Neural crest cell (in vitro differentiated cells): ENCODE results near the gene GFRA1. TPM values are rescaled to one million over a fixed set of nuclear protein-coding genes. Genes with fewer than 3 reads are reported as not detected.

Experiments used
- DNase-seq: peaks from one replicate; pipeline ENCODE4 v3.0.0; 2021; ENCODE audit warnings: low read depth, mixed read lengths, low spot score
- H3K27ac Mint-ChIP-seq: one replicate; pipeline ENCODE4 v1.8.0; 2021; ENCODE audit warnings: mild to moderate bottlenecking, mixed read lengths; ENCODE audit not compliant: unreplicated experiment
- H3K27me3 Mint-ChIP-seq: 2 replicates; pipeline ENCODE4 v1.8.0; 2021; ENCODE audit warnings: low read depth, mild to moderate bottlenecking, mixed read lengths
- H3K36me3 Mint-ChIP-seq: 2 replicates; pipeline ENCODE4 v1.8.0; 2021; ENCODE audit warnings: low read depth, mild to moderate bottlenecking, mixed read lengths
- H3K4me1 Mint-ChIP-seq: 2 replicates; pipeline ENCODE4 v1.8.0; 2021; ENCODE audit warnings: mixed read lengths
- H3K4me3 Mint-ChIP-seq: one replicate; pipeline ENCODE4 v1.8.0; 2021; ENCODE audit warnings: mild to moderate bottlenecking, mixed read lengths
- H3K9me3 Mint-ChIP-seq: 2 replicates; pipeline ENCODE4 v1.8.0; 2021; ENCODE audit warnings: mixed read lengths
- total RNA-seq: library from RNA; stranded (reverse); gene quantifications from 2 replicates; pipeline ENCODE4 v1.2.1, GENCODE V29; 2021
- TF ChIP-seq, protein P1 (sequence below): fragments of 200-600 bp; sonication (generic); conservative IDR thresholded peaks from 2 replicates; pipeline ENCODE4 v1.5.0; 2021; ENCODE audit warnings: antibody characterized with exemption, mild to moderate bottlenecking

The GFRA1 gene
- total RNA-seq, 1 donor from 2014 or later = 72.4 TPM

DNA sequence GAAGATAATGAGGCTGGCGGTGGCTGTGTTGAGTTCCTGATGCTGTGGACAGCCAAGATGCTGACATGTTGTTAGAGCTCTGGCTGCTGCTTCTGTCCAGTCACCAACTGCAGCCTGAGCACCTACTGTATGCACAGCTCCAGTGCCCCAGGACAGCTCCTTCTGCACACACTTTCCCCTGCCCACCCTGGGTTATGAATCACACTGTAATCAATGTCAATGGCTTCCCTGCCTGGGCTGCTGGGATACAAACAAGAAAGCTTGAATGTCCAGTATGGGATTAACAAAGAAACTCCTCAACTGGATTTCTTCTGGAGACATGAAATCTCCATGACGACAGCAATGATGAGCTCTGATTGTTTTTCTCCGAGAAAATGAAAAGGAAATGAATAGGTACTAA, 172.0 kb downstream of the GFRA1 start:
- Mint-ChIP-seq H3K9me3 (peaks cover 3% of the 10 kb centered on the region), H3K27me3 (no peaks in the 10 kb centered on the region), H3K4me1 (peaks cover 41% of the 10 kb centered on the region), H3K4me3 (no peak overlapping the region), H3K36me3 (peaks cover 19% of the 10 kb centered on the region), H3K27ac (no peak overlapping the region)
- DNase-seq = no peak
- TF ChIP-seq, protein P1, sequence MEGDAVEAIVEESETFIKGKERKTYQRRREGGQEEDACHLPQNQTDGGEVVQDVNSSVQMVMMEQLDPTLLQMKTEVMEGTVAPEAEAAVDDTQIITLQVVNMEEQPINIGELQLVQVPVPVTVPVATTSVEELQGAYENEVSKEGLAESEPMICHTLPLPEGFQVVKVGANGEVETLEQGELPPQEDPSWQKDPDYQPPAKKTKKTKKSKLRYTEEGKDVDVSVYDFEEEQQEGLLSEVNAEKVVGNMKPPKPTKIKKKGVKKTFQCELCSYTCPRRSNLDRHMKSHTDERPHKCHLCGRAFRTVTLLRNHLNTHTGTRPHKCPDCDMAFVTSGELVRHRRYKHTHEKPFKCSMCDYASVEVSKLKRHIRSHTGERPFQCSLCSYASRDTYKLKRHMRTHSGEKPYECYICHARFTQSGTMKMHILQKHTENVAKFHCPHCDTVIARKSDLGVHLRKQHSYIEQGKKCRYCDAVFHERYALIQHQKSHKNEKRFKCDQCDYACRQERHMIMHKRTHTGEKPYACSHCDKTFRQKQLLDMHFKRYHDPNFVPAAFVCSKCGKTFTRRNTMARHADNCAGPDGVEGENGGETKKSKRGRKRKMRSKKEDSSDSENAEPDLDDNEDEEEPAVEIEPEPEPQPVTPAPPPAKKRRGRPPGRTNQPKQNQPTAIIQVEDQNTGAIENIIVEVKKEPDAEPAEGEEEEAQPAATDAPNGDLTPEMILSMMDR = no peak

DNA sequence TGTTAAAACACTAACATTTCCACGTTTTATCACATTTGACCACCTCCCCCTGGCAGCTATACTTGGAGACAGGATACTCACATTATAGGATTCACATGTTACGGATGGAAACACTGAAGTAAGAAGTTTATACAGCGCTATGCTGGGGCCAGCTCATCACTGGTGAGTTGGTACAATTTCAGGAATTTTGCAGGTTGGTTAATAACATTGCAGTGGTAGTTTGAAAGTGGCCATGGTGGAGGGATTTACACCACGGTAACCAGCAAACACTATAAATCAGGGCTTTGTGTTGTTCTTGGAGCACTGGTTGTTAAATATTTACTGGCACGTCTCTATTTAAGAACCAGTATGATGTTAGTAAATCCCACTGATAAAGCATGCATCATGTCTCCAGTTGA, 174.0 kb downstream of the GFRA1 start:
- no peak for DNase-seq
- Mint-ChIP-seq H3K27ac (no peak overlapping the region), H3K4me1 (peaks cover 46% of the 10 kb centered on the region), H3K36me3 (peaks cover 16% of the 10 kb centered on the region), H3K27me3 (no peaks in the 10 kb centered on the region), H3K4me3 (no peak overlapping the region), H3K9me3 (peaks cover 3% of the 10 kb centered on the region)
- TF ChIP-seq, protein P1 = no peak

DNA sequence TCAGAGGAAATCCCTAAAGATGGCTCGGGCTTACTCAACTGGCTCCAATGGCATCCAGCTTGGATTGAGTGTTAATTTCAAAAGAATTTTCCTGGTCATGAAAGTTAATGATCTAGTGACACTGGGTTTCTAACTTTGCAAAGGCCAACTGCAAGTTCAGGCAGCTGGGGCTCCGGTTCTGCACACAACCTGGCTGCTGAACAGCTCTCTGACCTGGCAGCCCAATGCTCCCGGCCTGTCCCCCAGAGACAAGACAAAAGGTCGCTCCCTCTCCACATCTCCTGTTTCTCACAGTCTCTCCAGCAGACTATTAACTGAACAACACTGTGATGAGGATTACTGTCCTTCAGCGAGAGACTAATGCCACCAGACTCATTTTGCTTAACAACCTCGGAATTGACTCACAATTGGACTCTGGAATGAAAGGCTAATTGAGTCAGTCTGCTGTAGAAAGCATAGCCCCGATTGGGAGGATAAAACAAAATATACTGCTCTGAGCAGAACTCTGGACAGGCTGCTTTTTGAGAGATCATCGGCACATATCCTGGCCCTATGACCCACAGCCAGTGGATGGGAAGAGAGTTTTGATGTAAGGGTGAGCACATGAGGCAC, 174.5 kb downstream of the GFRA1 start:
- no peak for DNase-seq
- no peaks in the 10 kb centered on the region for H3K27me3 Mint-ChIP-seq
- TF ChIP-seq, protein P1 = no peak
- H3K4me3 Mint-ChIP-seq = no peak overlapping the region
- H3K36me3 Mint-ChIP-seq = peaks cover 16% of the 10 kb centered on the region
- H3K4me1 Mint-ChIP-seq = peaks cover 46% of the 10 kb centered on the region
- H3K9me3 Mint-ChIP-seq = peaks cover 3% of the 10 kb centered on the region
- H3K27ac Mint-ChIP-seq = no peak overlapping the region

DNA sequence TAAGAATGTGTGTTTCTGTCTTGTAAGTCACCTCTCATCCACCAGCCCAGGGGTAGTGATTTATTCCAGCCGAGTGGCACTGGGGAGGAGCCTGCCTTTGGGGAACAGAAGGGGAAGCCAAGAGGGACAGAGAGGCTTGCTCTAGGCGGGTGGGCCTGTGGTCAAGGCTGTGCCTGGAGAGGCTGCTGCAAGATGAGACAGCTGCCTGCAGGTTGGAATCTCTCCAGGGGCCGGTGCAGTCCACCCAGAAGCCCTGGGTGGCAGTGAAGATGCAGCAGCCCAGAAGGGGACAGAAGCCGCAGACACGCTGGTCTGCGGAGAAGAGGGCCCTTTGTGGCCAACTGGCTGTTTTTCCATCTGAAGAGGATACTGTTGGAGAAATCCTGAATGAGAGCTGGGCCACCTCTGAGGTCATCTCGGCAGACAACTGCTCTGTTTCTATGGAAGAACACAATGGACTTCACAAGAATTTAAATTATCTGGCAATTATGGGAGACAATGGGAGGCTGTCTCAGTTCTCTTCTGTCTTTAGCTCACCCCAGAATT, 175.7 kb downstream of the GFRA1 start:
- Mint-ChIP-seq H3K4me1 (peaks cover 50% of the 10 kb centered on the region), H3K27ac (peak overlapping the region; percentile 53), H3K9me3 (no peaks in the 10 kb centered on the region), H3K27me3 (no peaks in the 10 kb centered on the region), H3K4me3 (no peak overlapping the region), H3K36me3 (peaks cover 15% of the 10 kb centered on the region)
- no peak for DNase-seq
- TF ChIP-seq, protein P1 = no peak

DNA sequence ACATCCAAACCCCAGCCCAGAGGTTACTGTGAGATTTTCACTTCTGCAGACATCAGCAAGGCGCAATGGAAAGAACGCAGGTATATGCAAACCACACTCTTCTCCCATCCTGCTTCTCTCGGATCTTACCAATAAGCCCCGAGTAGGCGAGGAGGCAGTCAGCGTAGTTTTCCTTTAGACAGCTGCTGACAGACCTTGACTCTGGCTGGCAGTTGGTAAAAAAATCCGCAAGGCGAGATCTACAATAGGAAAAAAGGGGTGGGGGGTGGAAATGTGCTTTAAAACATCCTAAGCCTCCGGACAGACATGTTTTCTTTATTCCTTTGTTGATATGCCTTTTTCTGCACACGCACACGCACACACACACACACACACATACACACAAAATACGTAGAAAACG, 176.5 kb downstream of the GFRA1 start:
- H3K9me3 Mint-ChIP-seq = no peaks in the 10 kb centered on the region
- H3K27me3 Mint-ChIP-seq = no peaks in the 10 kb centered on the region
- H3K36me3 Mint-ChIP-seq = peaks cover 10% of the 10 kb centered on the region
- TF ChIP-seq, protein P1 = no peak
- no peak for DNase-seq
- H3K4me1 Mint-ChIP-seq = peaks cover 50% of the 10 kb centered on the region
- H3K4me3 Mint-ChIP-seq = peak overlapping the region; percentile 28
- H3K27ac Mint-ChIP-seq = peak overlapping the region; percentile 80
